ENCODE data around the gene MAGEB1.

GRCh38 chrX:30261012-30261411, 14.1 kb downstream of the MAGEB1 start:
- TF ChIP-seq, protein P1, sequence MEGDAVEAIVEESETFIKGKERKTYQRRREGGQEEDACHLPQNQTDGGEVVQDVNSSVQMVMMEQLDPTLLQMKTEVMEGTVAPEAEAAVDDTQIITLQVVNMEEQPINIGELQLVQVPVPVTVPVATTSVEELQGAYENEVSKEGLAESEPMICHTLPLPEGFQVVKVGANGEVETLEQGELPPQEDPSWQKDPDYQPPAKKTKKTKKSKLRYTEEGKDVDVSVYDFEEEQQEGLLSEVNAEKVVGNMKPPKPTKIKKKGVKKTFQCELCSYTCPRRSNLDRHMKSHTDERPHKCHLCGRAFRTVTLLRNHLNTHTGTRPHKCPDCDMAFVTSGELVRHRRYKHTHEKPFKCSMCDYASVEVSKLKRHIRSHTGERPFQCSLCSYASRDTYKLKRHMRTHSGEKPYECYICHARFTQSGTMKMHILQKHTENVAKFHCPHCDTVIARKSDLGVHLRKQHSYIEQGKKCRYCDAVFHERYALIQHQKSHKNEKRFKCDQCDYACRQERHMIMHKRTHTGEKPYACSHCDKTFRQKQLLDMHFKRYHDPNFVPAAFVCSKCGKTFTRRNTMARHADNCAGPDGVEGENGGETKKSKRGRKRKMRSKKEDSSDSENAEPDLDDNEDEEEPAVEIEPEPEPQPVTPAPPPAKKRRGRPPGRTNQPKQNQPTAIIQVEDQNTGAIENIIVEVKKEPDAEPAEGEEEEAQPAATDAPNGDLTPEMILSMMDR (IDR thresholded peaks at IDR 0.05), result no peak
- no peak for TF ChIP-seq POLR2A (IDR thresholded peaks at IDR 0.05)

Measured in esophagus squamous epithelium (tissue), 4 donors.